ENCODE results near the gene BRIP1.
"Not testable (repeated sequence)": the region's sequence is repeated elsewhere in the genome, so short reads cannot be mapped to it uniquely, and the experiment has no call there.

The BRIP1 gene

GRCh38 chr17:61805399-61805798 lies 57.9 kb downstream of the BRIP1 start:
- DNase-seq (ENCODE audit: low read depth in 3 of 3, low spot score in 1 of 3), result no peak

- DNase-seq (ENCODE audit: low read depth in 3 of 3, low spot score in 1 of 3), result no peak
Measured at GRCh38 chr17:61803796-61804195, 59.5 kb downstream of the BRIP1 start.

- no peak for DNase-seq (ENCODE audit: low read depth in 3 of 3, low spot score in 1 of 3)
Measured at GRCh38 chr17:61803216-61803615, 60.1 kb downstream of the BRIP1 start.

GRCh38 chr17:61799812-61800484 lies 63.4 kb downstream of the BRIP1 start:
- no peak for DNase-seq (ENCODE audit: low read depth in 3 of 3, low spot score in 1 of 3)

DNA sequence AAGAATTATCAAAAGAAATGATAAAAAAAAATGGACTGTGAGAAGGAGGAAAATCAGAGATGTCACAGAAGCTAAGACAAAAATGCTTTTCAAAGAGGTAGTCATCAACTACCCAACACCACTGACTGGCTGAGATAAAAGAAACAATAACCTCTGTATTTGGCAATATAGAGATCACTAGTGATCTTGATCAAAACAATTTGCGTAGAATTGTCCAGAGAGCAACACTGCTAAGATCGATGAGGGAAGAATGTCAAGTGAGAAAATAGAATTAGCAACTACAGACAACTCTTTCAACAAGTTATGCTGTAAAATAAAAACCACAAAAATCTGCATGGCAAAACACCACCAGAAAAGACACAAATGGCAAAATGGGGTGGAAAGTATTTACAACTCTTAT lies 66.0 kb downstream of the BRIP1 start:
- DNase-seq (ENCODE audit: low read depth in 3 of 3, low spot score in 1 of 3), result no peak

- DNase-seq (ENCODE audit: low read depth in 3 of 3, low spot score in 1 of 3), result no peak
Measured at GRCh38 chr17:61795546-61795945, 67.8 kb downstream of the BRIP1 start.

GRCh38 chr17:61794792-61795191 lies 68.5 kb downstream of the BRIP1 start:
- DNase-seq (ENCODE audit: low read depth in 3 of 3, low spot score in 1 of 3), result no peak

DNA sequence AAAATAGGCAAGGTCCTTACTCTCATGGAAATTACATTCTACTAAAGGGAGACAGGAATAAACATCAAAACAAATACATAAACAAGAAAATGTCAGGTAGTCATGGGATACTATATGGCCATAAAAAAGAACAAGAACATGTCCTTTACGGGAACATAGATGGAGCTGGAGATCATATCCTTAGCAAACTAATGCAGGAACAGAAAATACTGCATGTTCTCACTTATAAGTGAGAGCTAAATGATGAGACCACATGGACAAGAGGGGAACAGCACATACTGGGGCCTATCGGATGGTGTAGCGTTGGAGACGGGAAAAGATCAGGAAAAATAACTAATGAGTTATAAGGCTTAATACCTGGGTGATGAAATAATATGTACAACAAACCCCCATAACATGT lies 69.1 kb downstream of the BRIP1 start:
- DNase-seq (ENCODE audit: low read depth in 3 of 3, low spot score in 1 of 3), result no peak

DNA sequence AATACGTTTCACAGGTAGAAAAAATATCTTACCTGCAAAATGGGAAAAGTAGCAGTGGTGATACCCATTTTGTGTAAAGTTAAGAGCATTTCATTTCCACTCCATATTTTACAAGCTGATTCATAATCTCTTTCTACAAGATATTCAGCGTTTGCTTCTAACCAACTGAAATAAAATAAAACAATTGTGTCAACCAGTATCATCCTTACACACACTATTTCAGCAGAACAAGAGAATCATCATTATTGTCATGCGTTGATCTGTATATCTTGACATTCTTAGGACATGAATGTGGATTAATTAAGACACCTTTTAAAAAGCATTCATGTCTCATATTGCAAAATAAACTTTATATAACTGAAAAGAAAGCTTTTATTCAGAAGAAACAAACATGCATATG lies 69.8 kb downstream of the BRIP1 start:
- no peak for DNase-seq (ENCODE audit: low read depth in 3 of 3, low spot score in 1 of 3)

GRCh38 chr17:61789872-61790271 lies 73.5 kb downstream of the BRIP1 start:
- DNase-seq (ENCODE audit: low read depth in 3 of 3, low spot score in 1 of 3), result no peak

DNA sequence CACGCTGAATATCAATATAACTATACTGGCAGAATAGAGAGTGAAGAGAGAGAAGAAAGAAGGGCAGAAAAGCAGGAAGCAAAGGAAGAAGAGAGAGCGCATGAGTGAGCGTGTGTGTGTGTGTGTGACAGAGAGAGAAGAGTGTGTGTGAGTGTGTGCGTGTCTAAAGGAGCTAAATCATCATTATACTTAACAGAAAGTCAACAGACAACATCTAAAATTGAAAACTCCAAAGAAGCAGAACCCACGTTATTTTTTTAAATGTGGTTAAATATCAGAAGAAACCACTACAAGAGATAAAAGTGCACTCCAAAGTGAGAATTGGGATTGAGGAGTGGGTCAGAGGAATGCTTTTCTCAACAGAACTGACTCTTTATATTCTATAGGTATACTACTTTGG lies 77.2 kb downstream of the BRIP1 start:
- DNase-seq (ENCODE audit: low read depth in 3 of 3, low spot score in 1 of 3), result no peak

DNA sequence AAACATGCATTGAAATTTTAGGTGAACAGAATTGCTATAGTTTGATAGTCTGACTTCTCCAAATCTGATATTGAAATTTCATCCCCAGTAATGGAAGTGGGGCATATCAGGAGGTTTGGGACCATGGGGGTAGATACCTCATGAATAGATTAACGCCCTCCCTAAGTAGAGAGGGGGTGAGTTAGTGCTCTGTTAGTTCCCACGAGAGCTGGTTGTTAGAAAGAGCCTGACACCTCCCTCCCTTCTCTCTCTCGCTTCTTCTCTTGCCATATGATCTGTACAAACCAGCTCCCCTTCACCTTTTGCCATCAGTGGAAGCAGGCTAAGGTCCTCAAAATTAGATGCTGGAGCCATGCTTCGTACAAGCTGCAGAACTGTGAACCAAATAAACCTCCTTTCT lies 78.8 kb downstream of the BRIP1 start:
- DNase-seq (ENCODE audit: low read depth in 3 of 3, low spot score in 1 of 3), result no peak

- no peak for DNase-seq (ENCODE audit: low read depth in 3 of 3, low spot score in 1 of 3)
Measured at GRCh38 chr17:61783556-61784304, 79.6 kb downstream of the BRIP1 start.

GRCh38 chr17:61783120-61783519 lies 80.2 kb downstream of the BRIP1 start:
- DNase-seq (ENCODE audit: low read depth in 3 of 3, low spot score in 1 of 3), result no peak

GRCh38 chr17:61782683-61783082 lies 80.6 kb downstream of the BRIP1 start:
- no peak for DNase-seq (ENCODE audit: low read depth in 3 of 3, low spot score in 1 of 3)

DNA sequence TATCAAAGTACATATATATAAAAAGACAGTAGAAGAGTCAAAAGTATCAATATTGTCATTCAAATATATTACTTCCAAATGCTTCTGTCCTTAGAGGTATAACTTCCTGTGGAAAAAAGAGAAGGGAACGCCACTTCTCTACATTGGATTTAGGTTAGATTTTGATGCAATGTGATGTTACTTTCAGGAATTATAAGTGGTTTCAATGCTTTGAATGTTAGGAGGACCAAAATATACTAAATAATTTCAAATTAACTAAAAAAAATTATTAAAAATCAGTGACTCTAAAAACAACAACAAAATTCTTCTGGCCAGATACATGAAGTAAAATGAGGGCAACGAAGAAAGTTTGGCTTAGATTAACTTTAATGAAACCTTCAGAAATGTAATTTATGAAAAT lies 88.0 kb downstream of the BRIP1 start:
- no peak for DNase-seq (ENCODE audit: low read depth in 3 of 3, low spot score in 1 of 3)

- DNase-seq (ENCODE audit: low read depth in 3 of 3, low spot score in 1 of 3), result no peak
Measured at GRCh38 chr17:61774724-61775123, 88.6 kb downstream of the BRIP1 start.

DNA sequence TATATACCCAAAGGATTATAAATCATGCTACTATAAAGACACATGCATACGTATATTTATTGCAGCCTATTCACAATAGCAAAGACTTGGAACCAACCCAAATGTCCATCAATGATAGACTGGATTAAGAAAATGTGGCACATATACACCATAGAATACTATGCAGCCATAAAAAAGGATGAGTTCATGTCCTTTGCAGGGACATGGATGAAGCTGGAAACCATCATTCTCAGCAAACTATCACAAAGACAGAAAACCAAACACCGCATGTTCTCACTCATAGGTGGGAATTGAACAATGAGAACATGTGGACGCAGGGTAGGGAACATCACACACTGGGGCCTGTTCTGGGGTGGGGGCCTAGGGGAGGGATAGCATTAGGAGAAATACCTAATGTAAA lies 89.2 kb downstream of the BRIP1 start:
- not testable (repeated sequence) for DNase-seq (ENCODE audit: low read depth in 3 of 3, low spot score in 1 of 3)

DNA sequence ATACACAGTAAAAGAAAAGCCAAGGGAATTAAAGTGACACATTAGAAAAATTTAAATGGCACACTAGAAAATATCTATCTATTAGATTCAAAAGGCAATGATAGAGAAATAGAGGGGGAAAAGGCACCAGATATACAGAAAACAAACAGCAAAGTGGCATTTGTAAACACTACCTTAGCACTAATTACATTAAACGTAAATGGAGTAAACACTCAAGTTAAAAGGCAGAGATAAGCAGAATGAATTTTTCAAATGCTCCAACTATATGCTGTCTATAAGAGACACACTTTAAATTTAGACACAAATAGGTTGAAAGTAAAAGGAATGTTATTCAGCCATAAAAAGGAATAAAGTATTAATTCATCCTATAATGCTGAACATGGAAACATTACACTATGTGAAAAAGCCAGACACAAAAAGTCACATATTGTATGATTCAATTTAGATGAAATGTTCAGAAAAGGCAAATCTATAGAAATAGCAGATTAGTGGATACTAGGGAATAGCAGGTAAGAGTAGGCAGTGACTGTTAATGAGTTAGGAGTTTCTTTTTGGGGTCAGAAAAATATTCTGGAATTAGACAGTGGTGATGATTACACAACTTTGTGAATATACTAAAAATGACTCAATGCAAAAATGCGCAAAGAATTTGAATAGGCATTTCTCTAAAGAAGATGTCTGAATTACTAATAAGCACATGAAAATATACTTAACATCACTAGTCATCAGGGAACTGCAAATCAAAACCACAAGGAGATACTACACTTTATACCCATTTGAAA lies 92.4 kb downstream of the BRIP1 start:
- no peak for DNase-seq (ENCODE audit: low read depth in 3 of 3, low spot score in 1 of 3)

- no peak for DNase-seq (ENCODE audit: low read depth in 3 of 3, low spot score in 1 of 3)
Measured at GRCh38 chr17:61770043-61770442, 93.3 kb downstream of the BRIP1 start.

DNA sequence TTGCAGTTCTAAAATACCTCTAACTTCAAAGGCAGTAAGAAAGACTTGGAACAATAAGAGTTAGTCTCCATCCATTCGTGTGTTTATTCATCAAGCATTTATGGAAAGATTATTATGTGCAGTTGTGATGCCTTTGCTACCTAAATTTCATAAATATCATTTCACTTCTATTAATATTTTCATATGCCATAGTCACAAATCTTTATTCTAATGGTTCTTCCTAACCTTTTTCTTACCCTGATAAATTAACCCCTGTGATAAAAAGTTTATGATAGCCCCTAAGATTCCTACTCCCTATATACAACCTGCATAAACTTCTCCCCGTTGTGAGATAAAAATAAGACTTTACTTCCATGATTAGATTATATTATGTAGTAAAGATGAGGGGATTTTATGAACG lies 94.9 kb downstream of the BRIP1 start:
- DNase-seq (ENCODE audit: low read depth in 3 of 3, low spot score in 1 of 3), result no peak

DNA sequence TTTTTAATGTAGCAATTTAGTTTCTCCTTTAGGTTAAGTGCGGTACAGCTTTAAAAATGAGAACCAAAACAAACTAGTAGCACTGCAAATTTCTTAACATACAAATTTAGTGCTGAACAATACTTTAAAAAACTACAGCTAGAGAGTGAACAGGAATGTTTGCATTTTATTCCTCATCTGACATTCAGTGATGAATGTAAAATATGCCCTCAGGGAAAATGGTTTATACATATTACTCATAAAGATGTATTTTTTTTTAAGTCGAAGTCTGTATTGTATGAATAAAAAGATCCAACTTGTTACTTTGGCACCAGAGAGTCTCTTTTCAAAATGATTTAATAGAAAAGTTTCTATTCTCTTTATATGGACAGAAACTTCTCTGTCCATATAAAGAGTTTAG lies 96.8 kb downstream of the BRIP1 start:
- no peak for DNase-seq (ENCODE audit: low read depth in 3 of 3, low spot score in 1 of 3)

Data from stimulated activated CD4-positive, alpha-beta T cell treated with anti-CD3 and anti-CD28 coated beads, TNF-alpha, amount 100 ng/mL, for 1 hour (primary cell).